GM19463 (cell line): ENCODE data around the gene ALG2.
A peak's percentile ranks its signal among the peaks of the same experiment; 100 is the strongest.

Experiments
- ATAC-seq: cut with Tn5 transposase; IDR thresholded peaks from one replicate; pipeline ENCODE4 v1.9.1; 2021; ENCODE audit warnings: mild to moderate bottlenecking, moderate library complexity; ENCODE audit not compliant: unreplicated experiment

ALG2 gene

GRCh38 chr9:99221621-99222415, at the start of gene ALG2, which contains the start of gene SEC61B:
ALG2 (minus strand) TSS chr9:99221942; CDS start chr9:99221894, 48 bp downstream.
SEC61B (plus strand) TSS chr9:99222282; CDS start chr9:99222364, 82 bp downstream.
- ATAC-seq = peak; percentile 91

GRCh38 chr9:99270491-99270890, 48.7 kb upstream of the ALG2 start:
- ATAC-seq = no peak

GRCh38 chr9:99269416-99269815, 47.7 kb upstream of the ALG2 start:
- ATAC-seq = no peak

- ATAC-seq = peak; percentile 51
Observed at GRCh38 chr9:99266255-99267023, 44.7 kb upstream of the ALG2 start.

GRCh38 chr9:99265691-99266090, 43.9 kb upstream of the ALG2 start:
- no peak for ATAC-seq

GRCh38 chr9:99264070-99264680, 42.4 kb upstream of the ALG2 start:
- no peak for ATAC-seq

GRCh38 chr9:99262949-99263418, 41.2 kb upstream of the ALG2 start:
- peak; percentile 64 for ATAC-seq

GRCh38 chr9:99261923-99262322, 40.2 kb upstream of the ALG2 start:
- no peak for ATAC-seq

- ATAC-seq = no peak
Observed at GRCh38 chr9:99259231-99259918, 37.6 kb upstream of the ALG2 start.

GRCh38 chr9:99257723-99258389, 36.1 kb upstream of the ALG2 start:
- no peak for ATAC-seq

- ATAC-seq = no peak
Observed at GRCh38 chr9:99255651-99256050, 33.9 kb upstream of the ALG2 start.

- peak; percentile 82 for ATAC-seq
Observed at GRCh38 chr9:99253772-99254431, 32.2 kb upstream of the ALG2 start.

GRCh38 chr9:99253134-99253533, 31.4 kb upstream of the ALG2 start:
- ATAC-seq = peak; percentile 40

GRCh38 chr9:99251157-99251556, 29.4 kb upstream of the ALG2 start:
- no peak for ATAC-seq

- no peak for ATAC-seq
Observed at GRCh38 chr9:99249619-99250018, 27.9 kb upstream of the ALG2 start.

GRCh38 chr9:99244344-99245260, 22.9 kb upstream of the ALG2 start:
- ATAC-seq = peak; percentile 92

GRCh38 chr9:99241106-99241505, 19.4 kb upstream of the ALG2 start:
- no peak for ATAC-seq

- ATAC-seq = no peak
Observed at GRCh38 chr9:99239341-99240060, 17.8 kb upstream of the ALG2 start.
